ENCODE results near the gene SCT. TPM values are rescaled to one million over a fixed set of nuclear protein-coding genes. Genes with fewer than 3 reads are reported as not detected.

Gene SCT
- total RNA-seq, 1 donor from 2014 or later, result 74.6 TPM

- Histone ChIP-seq H3K27me3 (ENCODE audit: control insufficient read depth in 3 of 3, insufficient read depth in 3 of 3, low read length in 3 of 3) (no peaks in the 10 kb centered on the region), H3K4me1 (ENCODE audit: control insufficient read depth in 3 of 3, insufficient read depth in 3 of 3, low read length in 3 of 3) (no peaks in the 10 kb centered on the region), H3K9me3 (ENCODE audit: control insufficient read depth in 3 of 3, low read length in 3 of 3) (peaks cover 0 to 2% (median 0%) of the 10 kb centered on the region in 3 donors), H3K4me3 (ENCODE audit: low read length in 3 of 3) (no peak overlapping the region), H3K36me3 (ENCODE audit: control insufficient read depth in 3 of 3, insufficient read depth in 3 of 3, low read length in 3 of 3) (peaks cover 11 to 16% (median 14%) of the 10 kb centered on the region in 3 donors), H3K27ac (ENCODE audit: low read depth, low read length) (no peak overlapping the region), H3K9ac (ENCODE audit: low read depth in 1 of 3, low read length in 3 of 3) (no peak overlapping the region)
These were observed 18.6 kb upstream of the SCT start for GRCh38 chr11:645536-645935.

- H3K36me3 ChIP-seq (ENCODE audit: control insufficient read depth in 3 of 3, insufficient read depth in 3 of 3, low read length in 3 of 3), result peaks cover 11 to 14% (median 14%) of the 10 kb centered on the region in 3 donors
- peaks cover 0 to 2% (median 2%) of the 10 kb centered on the region in 3 donors for H3K27me3 ChIP-seq (ENCODE audit: control insufficient read depth in 3 of 3, insufficient read depth in 3 of 3, low read length in 3 of 3)
- peaks cover 0 to 4% (median 2%) of the 10 kb centered on the region in 3 donors for H3K4me1 ChIP-seq (ENCODE audit: control insufficient read depth in 3 of 3, insufficient read depth in 3 of 3, low read length in 3 of 3)
- peaks cover 0 to 2% (median 0%) of the 10 kb centered on the region in 3 donors for H3K9me3 ChIP-seq (ENCODE audit: control insufficient read depth in 3 of 3, low read length in 3 of 3)
- no peak overlapping the region for H3K9ac ChIP-seq (ENCODE audit: low read depth in 1 of 3, low read length in 3 of 3)
- no peak overlapping the region for H3K4me3 ChIP-seq (ENCODE audit: low read length in 3 of 3)
- H3K27ac ChIP-seq (ENCODE audit: low read depth, low read length), result no peak overlapping the region
These were observed 17.1 kb upstream of the SCT start for GRCh38 chr11:643849-644738.

- H3K27me3 ChIP-seq (ENCODE audit: control insufficient read depth in 3 of 3, insufficient read depth in 3 of 3, low read length in 3 of 3), result peaks cover 0 to 7% (median 7%) of the 10 kb centered on the region in 3 donors
- no peak overlapping the region for H3K9ac ChIP-seq (ENCODE audit: low read depth in 1 of 3, low read length in 3 of 3)
- peaks cover 11 to 14% (median 14%) of the 10 kb centered on the region in 3 donors for H3K36me3 ChIP-seq (ENCODE audit: control insufficient read depth in 3 of 3, insufficient read depth in 3 of 3, low read length in 3 of 3)
- H3K9me3 ChIP-seq (ENCODE audit: control insufficient read depth in 3 of 3, low read length in 3 of 3), result peaks cover 0 to 2% (median 0%) of the 10 kb centered on the region in 3 donors
- H3K4me3 ChIP-seq (ENCODE audit: low read length in 3 of 3), result no peak overlapping the region
- H3K27ac ChIP-seq (ENCODE audit: low read depth, low read length), result no peak overlapping the region
- H3K4me1 ChIP-seq (ENCODE audit: control insufficient read depth in 3 of 3, insufficient read depth in 3 of 3, low read length in 3 of 3), result peaks cover 0 to 4% (median 3%) of the 10 kb centered on the region in 3 donors
These were observed 16.4 kb upstream of the SCT start for GRCh38 chr11:643366-643765.

GRCh38 chr11:641806-642370 lies 14.9 kb upstream of the SCT start:
- H3K27me3 ChIP-seq (ENCODE audit: control insufficient read depth in 3 of 3, insufficient read depth in 3 of 3, low read length in 3 of 3), result peaks cover 8 to 22% (median 21%) of the 10 kb centered on the region in 3 donors
- H3K27ac ChIP-seq (ENCODE audit: low read depth, low read length), result no peak overlapping the region
- H3K4me3 ChIP-seq (ENCODE audit: low read length in 3 of 3), result no peak overlapping the region
- H3K4me1 ChIP-seq (ENCODE audit: control insufficient read depth in 3 of 3, insufficient read depth in 3 of 3, low read length in 3 of 3), result peaks cover 3 to 11% (median 5%) of the 10 kb centered on the region in 3 donors
- H3K9ac ChIP-seq (ENCODE audit: low read depth in 1 of 3, low read length in 3 of 3), result no peak overlapping the region
- H3K9me3 ChIP-seq (ENCODE audit: control insufficient read depth in 3 of 3, low read length in 3 of 3), result peaks cover 0 to 2% (median 0%) of the 10 kb centered on the region in 3 donors
- peaks cover 11 to 14% (median 14%) of the 10 kb centered on the region in 3 donors for H3K36me3 ChIP-seq (ENCODE audit: control insufficient read depth in 3 of 3, insufficient read depth in 3 of 3, low read length in 3 of 3)

GRCh38 chr11:640021-640706 lies 13.2 kb upstream of the SCT start:
- Histone ChIP-seq H3K9ac (ENCODE audit: low read depth in 1 of 3, low read length in 3 of 3) (no peak overlapping the region), H3K4me1 (ENCODE audit: control insufficient read depth in 3 of 3, insufficient read depth in 3 of 3, low read length in 3 of 3) (peaks cover 5 to 13% (median 6%) of the 10 kb centered on the region in 3 donors), H3K27ac (ENCODE audit: low read depth, low read length) (no peak overlapping the region), H3K4me3 (ENCODE audit: low read length in 3 of 3) (no peak overlapping the region), H3K36me3 (ENCODE audit: control insufficient read depth in 3 of 3, insufficient read depth in 3 of 3, low read length in 3 of 3) (peaks cover 11 to 14% (median 14%) of the 10 kb centered on the region in 3 donors), H3K27me3 (ENCODE audit: control insufficient read depth in 3 of 3, insufficient read depth in 3 of 3, low read length in 3 of 3) (peaks cover 18 to 32% (median 32%) of the 10 kb centered on the region in 3 donors), H3K9me3 (ENCODE audit: control insufficient read depth in 3 of 3, low read length in 3 of 3) (peaks cover 0 to 2% (median 0%) of the 10 kb centered on the region in 3 donors)

GRCh38 chr11:639332-639955 lies 12.5 kb upstream of the SCT start:
- peaks cover 5 to 13% (median 6%) of the 10 kb centered on the region in 3 donors for H3K4me1 ChIP-seq (ENCODE audit: control insufficient read depth in 3 of 3, insufficient read depth in 3 of 3, low read length in 3 of 3)
- H3K9ac ChIP-seq (ENCODE audit: low read depth in 1 of 3, low read length in 3 of 3), result no peak overlapping the region
- H3K36me3 ChIP-seq (ENCODE audit: control insufficient read depth in 3 of 3, insufficient read depth in 3 of 3, low read length in 3 of 3), result peaks cover 11 to 13% (median 12%) of the 10 kb centered on the region in 3 donors
- H3K27ac ChIP-seq (ENCODE audit: low read depth, low read length), result no peak overlapping the region
- H3K9me3 ChIP-seq (ENCODE audit: control insufficient read depth in 3 of 3, low read length in 3 of 3), result peaks cover 0 to 2% (median 0%) of the 10 kb centered on the region in 3 donors
- peaks cover 18 to 32% (median 32%) of the 10 kb centered on the region in 3 donors for H3K27me3 ChIP-seq (ENCODE audit: control insufficient read depth in 3 of 3, insufficient read depth in 3 of 3, low read length in 3 of 3)
- no peak overlapping the region for H3K4me3 ChIP-seq (ENCODE audit: low read length in 3 of 3)

- Histone ChIP-seq H3K9ac (ENCODE audit: low read depth in 1 of 3, low read length in 3 of 3) (no peak overlapping the region), H3K9me3 (ENCODE audit: control insufficient read depth in 3 of 3, low read length in 3 of 3) (peaks cover 0 to 2% (median 0%) of the 10 kb centered on the region in 3 donors), H3K27me3 (ENCODE audit: control insufficient read depth in 3 of 3, insufficient read depth in 3 of 3, low read length in 3 of 3) (peaks cover 18 to 32% (median 32%) of the 10 kb centered on the region in 3 donors), H3K27ac (ENCODE audit: low read depth, low read length) (no peak overlapping the region), H3K4me1 (ENCODE audit: control insufficient read depth in 3 of 3, insufficient read depth in 3 of 3, low read length in 3 of 3) (peaks cover 5 to 13% (median 6%) of the 10 kb centered on the region in 3 donors), H3K4me3 (ENCODE audit: low read length in 3 of 3) (no peak overlapping the region), H3K36me3 (ENCODE audit: control insufficient read depth in 3 of 3, insufficient read depth in 3 of 3, low read length in 3 of 3) (peaks cover 6 to 10% (median 8%) of the 10 kb centered on the region in 3 donors)
These were observed 11.8 kb upstream of the SCT start for GRCh38 chr11:638631-639331.

- H3K9me3 ChIP-seq (ENCODE audit: control insufficient read depth in 3 of 3, low read length in 3 of 3), result peaks cover 0 to 2% (median 0%) of the 10 kb centered on the region in 3 donors
These were observed 10.9 kb upstream of the SCT start for GRCh38 chr11:637593-638521.

More at GRCh38 chr11:637593-638521, 10.9 kb upstream of the SCT start:
- H3K27ac ChIP-seq (ENCODE audit: low read depth, low read length), result no peak overlapping the region
- H3K4me3 ChIP-seq (ENCODE audit: low read length in 3 of 3), result no peak overlapping the region
- H3K4me1 ChIP-seq (ENCODE audit: control insufficient read depth in 3 of 3, insufficient read depth in 3 of 3, low read length in 3 of 3), result peaks cover 5 to 16% (median 9%) of the 10 kb centered on the region in 3 donors
- peaks cover 3 to 4% (median 4%) of the 10 kb centered on the region in 3 donors for H3K36me3 ChIP-seq (ENCODE audit: control insufficient read depth in 3 of 3, insufficient read depth in 3 of 3, low read length in 3 of 3)
- H3K27me3 ChIP-seq (ENCODE audit: control insufficient read depth in 3 of 3, insufficient read depth in 3 of 3, low read length in 3 of 3), result peaks cover 18 to 32% (median 32%) of the 10 kb centered on the region in 3 donors
- H3K9ac ChIP-seq (ENCODE audit: low read depth in 1 of 3, low read length in 3 of 3), result no peak overlapping the region
